Karpas-422 (cell line): ENCODE results near the gene RNF148. TPM values are rescaled to one million over a fixed set of nuclear protein-coding genes. Genes with fewer than 3 reads are reported as not detected.

ENCODE experiments used
- small RNA-seq: library from RNA; depleted of rRNA; stranded (forward); fragments of <200 nt; gene quantifications from one replicate; pipeline ENCODE3, GENCODE V24; 2014
- total RNA-seq: library from RNA; depleted of rRNA; stranded (reverse); fragments of >200 nt; shearing (Covaris generic); gene quantifications from 2 replicates; pipeline ENCODE4 v1.2.3, GENCODE V29; 2014; ENCODE audit warnings: low replicate concordance; rRNA removed

RNF148 gene
- total RNA-seq, 1 experiment from 2014 or later: not detected

Small RNA genes within 50 kb of the gene (small RNA-seq; reads per million reads assigned to genes)
- not detected for gene AC006463.1

Other genes with a start within 250 kb of the RNF148 start
- gene RNF133, start 3.8 kb downstream of the RNF148 start, total RNA-seq: not detected in 2 replicates
- gene CADPS2, start 183.5 kb upstream of the RNF148 start, total RNA-seq: not detected in 2 replicates